ENCODE data around the gene DOK3. TPM values are rescaled to one million over a fixed set of nuclear protein-coding genes. Genes with fewer than 3 reads are reported as not detected.

The DOK3 gene
- total RNA-seq, 1 experiment from 2014 or later, result 16.4 TPM

DNA sequence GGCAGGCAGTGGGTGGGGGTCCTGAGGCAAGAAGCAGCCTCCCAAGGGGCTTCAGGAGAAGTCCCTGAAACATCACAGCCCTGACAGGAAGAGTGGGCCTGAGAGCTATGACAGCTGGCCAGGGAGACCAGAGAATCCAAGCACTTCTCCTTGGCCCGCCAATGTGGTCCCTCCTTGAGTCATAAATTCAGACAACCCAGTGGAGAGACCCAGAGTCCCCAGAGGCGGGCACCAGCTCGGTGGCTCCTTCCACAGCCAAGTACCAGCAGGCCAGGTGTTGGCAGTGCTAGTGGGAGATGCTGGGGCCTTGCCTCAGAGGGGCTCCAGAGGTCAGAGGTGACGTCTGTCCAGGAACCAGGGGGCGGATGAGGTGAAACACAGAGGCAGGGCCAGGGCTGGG lies 1.6 kb upstream of the DOK3 start:
- H4K20me1 ChIP-seq (ENCODE audit: control insufficient read depth, insufficient read depth, insufficient read length), result no peaks in the 10 kb centered on the region
- H3K4me3 Mint-ChIP-seq, result no peak overlapping the region
- TF ChIP-seq CTCF (conservative IDR thresholded peaks at IDR 0.05), result no peak
- H3K4me1 ChIP-seq (ENCODE audit: insufficient read depth, low read length), result no peaks in the 10 kb centered on the region; the same call in 1 of the 2 replicates
- no peak overlapping the region for H3T11ph ChIP-seq (ENCODE audit: low read length)
- H3K9ac ChIP-seq (ENCODE audit: extremely low read depth, insufficient read length, low read length), result no peak overlapping the region
- no peak overlapping the region for H3K4ac ChIP-seq (ENCODE audit: low read depth, low read length)
- H3K14ac ChIP-seq (ENCODE audit: insufficient read depth, low read length), result no peak overlapping the region
- no peak overlapping the region for H2BK20ac ChIP-seq (ENCODE audit: low read depth, low read length, poor library complexity, severe bottlenecking)
- no peak overlapping the region for H2BK120ac ChIP-seq (ENCODE audit: low read depth, low read length, poor library complexity, severe bottlenecking)
- H4K8ac ChIP-seq (replicated peaks; ENCODE audit: insufficient read length, low read depth, low read length), result no peak overlapping the region
- H3K4me2 ChIP-seq (ENCODE audit: insufficient read depth, insufficient read length, low read length), result no peak overlapping the region
- H3K27ac ChIP-seq (ENCODE audit: insufficient read length, low read depth, low read length), result no peak overlapping the region
- H2AK5ac ChIP-seq (ENCODE audit: insufficient read length, low read length), result no peak overlapping the region
- H3K9me3 ChIP-seq (ENCODE audit: control insufficient read depth, low read depth, low read length), result no peaks in the 10 kb centered on the region
- no peak overlapping the region for H2BK12ac ChIP-seq (ENCODE audit: insufficient read length, low read depth, low read length)
- no peak for DNase-seq
- no peaks in the 10 kb centered on the region for H3K27me3 ChIP-seq (ENCODE audit: insufficient read depth, low read length)
- no peak overlapping the region for H4K5ac ChIP-seq (ENCODE audit: insufficient read length, low read depth, low read length)
- H3K4me1 Mint-ChIP-seq, result peaks cover 26 to 32% of the 10 kb centered on the region in 2 experiments
- WGBS (ENCODE audit: extremely low coverage, insufficient read length, low lambda C conversion rate), result no CpG with 5 or more reads among the region's 5 CpGs
- H3K36me3 Mint-ChIP-seq (ENCODE audit: insufficient read depth in 1 of 3, low read depth in 3 of 3), result peaks cover 48 to 77% (median 68%) of the 10 kb centered on the region in 3 experiments
- H3K27me3 Mint-ChIP-seq (ENCODE audit: low read depth), result no peaks in the 10 kb centered on the region; the same call in 1 of the 2 replicates
- H2AFZ ChIP-seq (ENCODE audit: low read length), result no peak overlapping the region
- H3K23ac ChIP-seq (ENCODE audit: insufficient read length, low read depth, low read length), result no peak overlapping the region
- H3K79me1 ChIP-seq (ENCODE audit: insufficient read depth, low read depth, low read length, poor library complexity, severe bottlenecking), result peaks cover 6% of the 10 kb centered on the region
- H2BK15ac ChIP-seq (ENCODE audit: low read depth, low read length), result no peak overlapping the region
- H3K56ac ChIP-seq (ENCODE audit: insufficient read length, low read depth, low read length), result no peak overlapping the region
- no peak overlapping the region for H4K91ac ChIP-seq (ENCODE audit: insufficient read length, low read depth, low read length)
- H3K79me2 ChIP-seq (ENCODE audit: insufficient read depth, low read length), result peaks cover 5% of the 10 kb centered on the region; the same call in 1 of the 2 replicates
- H3K18ac ChIP-seq (ENCODE audit: insufficient read length, low read depth, low read length), result no peak overlapping the region
- H3K9me3 Mint-ChIP-seq, result no peaks in the 10 kb centered on the region
- H3K23me2 ChIP-seq (ENCODE audit: insufficient read length, low read depth, low read length, poor library complexity, severe bottlenecking), result peaks cover 2% of the 10 kb centered on the region
- no peak overlapping the region for H3K27ac Mint-ChIP-seq
- no peak overlapping the region for H2BK5ac ChIP-seq (ENCODE audit: insufficient read length, low read length)
